ENCODE results near the gene CEP170B.

The CEP170B gene

GRCh38 chr14:104874571-104875411, 9.7 kb downstream of the CEP170B start:
- TF ChIP-seq, protein P1, sequence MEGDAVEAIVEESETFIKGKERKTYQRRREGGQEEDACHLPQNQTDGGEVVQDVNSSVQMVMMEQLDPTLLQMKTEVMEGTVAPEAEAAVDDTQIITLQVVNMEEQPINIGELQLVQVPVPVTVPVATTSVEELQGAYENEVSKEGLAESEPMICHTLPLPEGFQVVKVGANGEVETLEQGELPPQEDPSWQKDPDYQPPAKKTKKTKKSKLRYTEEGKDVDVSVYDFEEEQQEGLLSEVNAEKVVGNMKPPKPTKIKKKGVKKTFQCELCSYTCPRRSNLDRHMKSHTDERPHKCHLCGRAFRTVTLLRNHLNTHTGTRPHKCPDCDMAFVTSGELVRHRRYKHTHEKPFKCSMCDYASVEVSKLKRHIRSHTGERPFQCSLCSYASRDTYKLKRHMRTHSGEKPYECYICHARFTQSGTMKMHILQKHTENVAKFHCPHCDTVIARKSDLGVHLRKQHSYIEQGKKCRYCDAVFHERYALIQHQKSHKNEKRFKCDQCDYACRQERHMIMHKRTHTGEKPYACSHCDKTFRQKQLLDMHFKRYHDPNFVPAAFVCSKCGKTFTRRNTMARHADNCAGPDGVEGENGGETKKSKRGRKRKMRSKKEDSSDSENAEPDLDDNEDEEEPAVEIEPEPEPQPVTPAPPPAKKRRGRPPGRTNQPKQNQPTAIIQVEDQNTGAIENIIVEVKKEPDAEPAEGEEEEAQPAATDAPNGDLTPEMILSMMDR (IDR thresholded peaks at IDR 0.05; ENCODE audit: low read depth, low read length, poor library complexity, severe bottlenecking): no peak
- H3K79me2 ChIP-seq (ENCODE audit: control insufficient read depth, low read length): no peaks in the 10 kb centered on the region
- H3K4me2 ChIP-seq (ENCODE audit: low read length): no peak overlapping the region
- no peaks in the 10 kb centered on the region for H3K27me3 ChIP-seq (ENCODE audit: control insufficient read depth, low read length)
- H3K9me2 ChIP-seq (replicated peaks; ENCODE audit: control insufficient read depth, low read length): no peaks in the 10 kb centered on the region
- no peaks in the 10 kb centered on the region for H3F3A ChIP-seq (ENCODE audit: control insufficient read depth, insufficient read depth)
- H3K4me3 ChIP-seq (ENCODE audit: low read length): no peak overlapping the region
- H3K27ac ChIP-seq (ENCODE audit: low read depth, low read length): no peak overlapping the region
- no peaks in the 10 kb centered on the region for H3K36me3 ChIP-seq (ENCODE audit: control insufficient read depth, low read length)
- H3K9me3 ChIP-seq (ENCODE audit: control insufficient read depth, insufficient read depth, low read length): no peaks in the 10 kb centered on the region
- H3K4me1 ChIP-seq (ENCODE audit: control insufficient read depth, low read length): peaks cover 4% of the 10 kb centered on the region
- no peaks in the 10 kb centered on the region for H4K20me1 ChIP-seq (ENCODE audit: control insufficient read depth, insufficient read depth, low read depth, low read length)

DNA sequence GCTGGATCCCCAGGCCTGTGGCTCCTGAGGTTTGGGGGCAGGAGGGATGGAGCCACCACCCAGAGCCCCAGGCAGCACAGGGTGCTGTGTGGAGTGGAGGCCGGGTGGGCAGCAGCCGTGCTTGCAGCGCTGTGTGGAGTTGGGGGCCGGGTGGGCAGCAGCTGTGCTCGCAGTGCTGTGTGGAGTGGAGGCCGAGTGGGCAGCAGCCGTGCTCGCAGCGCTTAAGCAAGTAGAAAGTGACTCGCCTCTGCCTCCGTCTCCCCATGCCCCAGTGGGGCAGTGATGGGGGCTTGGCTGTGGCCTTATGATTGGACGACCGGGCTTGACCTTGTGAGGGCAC, 10.3 kb downstream of the CEP170B start:
- H3K4me2 ChIP-seq (ENCODE audit: low read length): no peak overlapping the region
- no peaks in the 10 kb centered on the region for H3K27me3 ChIP-seq (ENCODE audit: control insufficient read depth, low read length)
- no peaks in the 10 kb centered on the region for H3K9me3 ChIP-seq (ENCODE audit: control insufficient read depth, insufficient read depth, low read length)
- TF ChIP-seq, protein P1 (IDR thresholded peaks at IDR 0.05; ENCODE audit: low read depth, low read length, poor library complexity, severe bottlenecking): no peak
- TF ChIP-seq EZH2phosphoT487 (IDR thresholded peaks at IDR 0.05; ENCODE audit: borderline replicate concordance, low read length): no peak
- H3K27ac ChIP-seq (ENCODE audit: low read depth, low read length): no peak overlapping the region
- no peaks in the 10 kb centered on the region for H3K9me2 ChIP-seq (replicated peaks; ENCODE audit: control insufficient read depth, low read length)
- no peak overlapping the region for H3K4me3 ChIP-seq (ENCODE audit: low read length)
- H3K79me2 ChIP-seq (ENCODE audit: control insufficient read depth, low read length): no peaks in the 10 kb centered on the region
- H3F3A ChIP-seq (ENCODE audit: control insufficient read depth, insufficient read depth): no peaks in the 10 kb centered on the region
- no peaks in the 10 kb centered on the region for H3K36me3 ChIP-seq (ENCODE audit: control insufficient read depth, low read length)
- H3K4me1 ChIP-seq (ENCODE audit: control insufficient read depth, low read length): peaks cover 4% of the 10 kb centered on the region
- no peaks in the 10 kb centered on the region for H4K20me1 ChIP-seq (ENCODE audit: control insufficient read depth, insufficient read depth, low read depth, low read length)

DNA sequence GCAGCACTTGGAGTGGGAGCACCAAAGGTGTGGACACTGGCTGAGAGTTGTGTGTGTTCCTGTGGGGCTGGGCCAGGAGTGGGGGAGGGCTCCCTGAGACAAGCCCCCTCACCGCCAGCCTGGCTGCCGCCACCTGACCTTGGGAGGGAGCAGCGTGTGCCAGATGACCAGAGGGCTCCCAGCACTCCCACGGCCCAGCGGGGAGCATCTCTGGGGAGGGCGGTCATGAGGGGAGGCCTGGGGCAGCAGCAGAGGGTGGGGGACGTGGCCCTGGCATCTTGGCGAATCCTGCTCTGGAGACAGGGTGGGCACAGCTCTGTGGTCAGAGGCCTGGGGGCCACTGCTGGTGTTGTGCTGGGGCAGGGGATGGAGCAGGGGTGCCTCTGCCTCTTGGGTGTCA, 10.7 kb downstream of the CEP170B start:
- no peaks in the 10 kb centered on the region for H3K79me2 ChIP-seq (ENCODE audit: control insufficient read depth, low read length)
- H3F3A ChIP-seq (ENCODE audit: control insufficient read depth, insufficient read depth): no peaks in the 10 kb centered on the region
- H3K4me3 ChIP-seq (ENCODE audit: low read length): no peak overlapping the region
- H3K4me2 ChIP-seq (ENCODE audit: low read length): no peak overlapping the region
- no peaks in the 10 kb centered on the region for H3K9me2 ChIP-seq (replicated peaks; ENCODE audit: control insufficient read depth, low read length)
- H3K9me3 ChIP-seq (ENCODE audit: control insufficient read depth, insufficient read depth, low read length): no peaks in the 10 kb centered on the region
- H4K20me1 ChIP-seq (ENCODE audit: control insufficient read depth, insufficient read depth, low read depth, low read length): no peaks in the 10 kb centered on the region
- TF ChIP-seq, protein P1 (IDR thresholded peaks at IDR 0.05; ENCODE audit: low read depth, low read length, poor library complexity, severe bottlenecking): no peak
- TF ChIP-seq EZH2phosphoT487 (IDR thresholded peaks at IDR 0.05; ENCODE audit: borderline replicate concordance, low read length): no peak
- H3K4me1 ChIP-seq (ENCODE audit: control insufficient read depth, low read length): peaks cover 4% of the 10 kb centered on the region
- no peaks in the 10 kb centered on the region for H3K36me3 ChIP-seq (ENCODE audit: control insufficient read depth, low read length)
- H3K27ac ChIP-seq (ENCODE audit: low read depth, low read length): no peak overlapping the region
- no peaks in the 10 kb centered on the region for H3K27me3 ChIP-seq (ENCODE audit: control insufficient read depth, low read length)
